K562 (cell line): ENCODE results near the gene TTC13. TPM values are rescaled to one million over a fixed set of nuclear protein-coding genes. Genes with fewer than 3 reads are reported as not detected.

Experiments used
- microRNA counts: library from miRNA; unstranded; fragments of <30 nt; microRNA quantifications from one replicate; lab custom pipeline; 2016
- polyA plus RNA-seq, 8 experiments: library from polyadenylated mRNA; depleted of rRNA in 4 of 8; stranded (reverse) in 5 of 8; unstranded in 3 of 8; fragments of >200 nt; fragmentation: Nextera tagmentation in 2 of 8; fragmentation: Illumina TruSeq in 1 of 8; extraction: Ambion mirVana in 2 of 8; extraction: Trizol in 1 of 8; gene quantifications; 2 replicates each; pipeline versions ENCODE4 v1.2.1 to v1.2.3, GENCODE V29; 2011 to 2014; ENCODE audit warnings: inconsistent platforms in 1 of 8, missing spikeins in 1 of 8
- small RNA-seq: library from RNA; depleted of rRNA; stranded (forward); fragments of <200 nt; gene quantifications from one replicate; pipeline ENCODE3, GENCODE V24; 2014
- total RNA-seq, 7 experiments: library from RNA; depleted of rRNA in 6 of 7; stranded (reverse); fragments of >200 nt in 6 of 7; fragmentation: Illumina TruSeq in 2 of 7; extraction: Trizol in 2 of 7; gene quantifications; 2 replicates each; pipeline versions ENCODE4 v1.2.1 to v1.2.3, GENCODE V29; 2011 to 2021; ENCODE audit warnings: low replicate concordance in 1 of 7

Gene TTC13
- total and polyA plus RNA-seq, 9 of the 15 experiments (the other 6 are each of a cell fraction or from before 2014, with no cell fraction given) = 1.7 to 13.8 (median 9.6) TPM

MicroRNAs within 50 kb of the gene (microRNA counts, 767-probe panel; counts per million panel counts)
- not detected for microRNA hsa-miR-1182 (lab: Ali Mortazavi, UCI)

Small RNAs within 50 kb of the gene (small RNA-seq; reads per million reads assigned to genes)
- gene RN7SL837P = not detected

Other genes starting within 250 kb of the TTC13 start
- gene CAPN9, start 231.5 kb downstream of the TTC13 start, total RNA-seq (2014; rRNA removed) = not detected in 2 replicates
- gene CAPN9, start 231.5 kb downstream of the TTC13 start, total RNA-seq (2014; rRNA removed; fragmentation: Illumina TruSeq; extraction: Trizol) = not detected in 2 replicates
- gene CAPN9, start 231.5 kb downstream of the TTC13 start, total RNA-seq (2015; rRNA removed; fragmentation: Illumina TruSeq; extraction: Trizol) = not detected in 2 replicates
- gene CAPN9, start 231.5 kb downstream of the TTC13 start, total RNA-seq (2021) = not detected in 2 replicates
- not detected in 2 replicates for gene CAPN9, start 231.5 kb downstream of the TTC13 start, polyA plus RNA-seq (2011; rRNA removed)
- gene CAPN9, start 231.5 kb downstream of the TTC13 start, polyA plus RNA-seq (2014; fragmentation: Illumina TruSeq; extraction: Trizol) = not detected in 2 replicates
- not detected for gene CAPN9, start 231.5 kb downstream of the TTC13 start, polyA plus RNA-seq (2014; fragmentation: Nextera tagmentation; extraction: Ambion mirVana)
- gene CAPN9, start 231.5 kb downstream of the TTC13 start, polyA plus RNA-seq (2014; rRNA removed) = not detected in 2 replicates
- gene C1orf198, start 110.3 kb downstream of the TTC13 start, total RNA-seq (2014; rRNA removed) = 10.8 and 11.9 TPM in 2 replicates
- gene C1orf198, start 110.3 kb downstream of the TTC13 start, total RNA-seq (2014; rRNA removed; fragmentation: Illumina TruSeq; extraction: Trizol) = 7.6 and 7.9 TPM in 2 replicates
- gene C1orf198, start 110.3 kb downstream of the TTC13 start, total RNA-seq (2015; rRNA removed; fragmentation: Illumina TruSeq; extraction: Trizol) = 9.5 and 10.2 TPM in 2 replicates
- 13.4 and 15.3 TPM in 2 replicates for gene C1orf198, start 110.3 kb downstream of the TTC13 start, total RNA-seq (2021)
- 8.6 and 15.1 TPM in 2 replicates for gene C1orf198, start 110.3 kb downstream of the TTC13 start, polyA plus RNA-seq (2011; rRNA removed)
- 10.7 and 11.2 TPM in 2 replicates for gene C1orf198, start 110.3 kb downstream of the TTC13 start, polyA plus RNA-seq (2014; fragmentation: Illumina TruSeq; extraction: Trizol)
- gene C1orf198, start 110.3 kb downstream of the TTC13 start, polyA plus RNA-seq (2014; fragmentation: Nextera tagmentation; extraction: Ambion mirVana) = 1 to 10 TPM; 2.0 to 2.2 TPM
- 10.4 and 13.5 TPM in 2 replicates for gene C1orf198, start 110.3 kb downstream of the TTC13 start, polyA plus RNA-seq (2014; rRNA removed)
- gene ARV1, start 233 bp upstream of the TTC13 start, total RNA-seq (2014; rRNA removed) = 54.8 and 66.6 TPM in 2 replicates
- 85.3 and 92.3 TPM in 2 replicates for gene ARV1, start 233 bp upstream of the TTC13 start, total RNA-seq (2014; rRNA removed; fragmentation: Illumina TruSeq; extraction: Trizol)
- 70.0 and 74.0 TPM in 2 replicates for gene ARV1, start 233 bp upstream of the TTC13 start, total RNA-seq (2015; rRNA removed; fragmentation: Illumina TruSeq; extraction: Trizol)
- 63.5 and 65.5 TPM in 2 replicates for gene ARV1, start 233 bp upstream of the TTC13 start, total RNA-seq (2021)
- gene ARV1, start 233 bp upstream of the TTC13 start, polyA plus RNA-seq (2011; rRNA removed) = 101 and 139 TPM in 2 replicates
- gene ARV1, start 233 bp upstream of the TTC13 start, polyA plus RNA-seq (2014; fragmentation: Illumina TruSeq; extraction: Trizol) = 110 and 129 TPM in 2 replicates
- gene ARV1, start 233 bp upstream of the TTC13 start, polyA plus RNA-seq (2014; fragmentation: Nextera tagmentation; extraction: Ambion mirVana) = 10 to 100 TPM; 61.9 to 71.0 TPM
- gene ARV1, start 233 bp upstream of the TTC13 start, polyA plus RNA-seq (2014; rRNA removed) = 117 and 128 TPM in 2 replicates
- 66.2 TPM in 2 replicates for gene FAM89A, start 61.4 kb upstream of the TTC13 start, total RNA-seq (2014; rRNA removed)
- 43.3 and 43.5 TPM in 2 replicates for gene FAM89A, start 61.4 kb upstream of the TTC13 start, total RNA-seq (2014; rRNA removed; fragmentation: Illumina TruSeq; extraction: Trizol)
- 25.1 and 29.3 TPM in 2 replicates for gene FAM89A, start 61.4 kb upstream of the TTC13 start, total RNA-seq (2015; rRNA removed; fragmentation: Illumina TruSeq; extraction: Trizol)
- gene FAM89A, start 61.4 kb upstream of the TTC13 start, total RNA-seq (2021) = 56.5 and 56.9 TPM in 2 replicates
- 25.6 and 45.4 TPM in 2 replicates for gene FAM89A, start 61.4 kb upstream of the TTC13 start, polyA plus RNA-seq (2011; rRNA removed)
- gene FAM89A, start 61.4 kb upstream of the TTC13 start, polyA plus RNA-seq (2014; fragmentation: Illumina TruSeq; extraction: Trizol) = 41.0 and 42.1 TPM in 2 replicates
- 10 to 100 TPM in 1 of 2 experiments, 1 to 10 TPM in 1; 8.7 to 13.3 TPM for gene FAM89A, start 61.4 kb upstream of the TTC13 start, polyA plus RNA-seq (2014; fragmentation: Nextera tagmentation; extraction: Ambion mirVana)
- gene FAM89A, start 61.4 kb upstream of the TTC13 start, polyA plus RNA-seq (2014; rRNA removed) = 54.5 and 56.0 TPM in 2 replicates
- gene TRIM67, start 183.2 kb upstream of the TTC13 start, total RNA-seq (2014; rRNA removed) = 0.24 and 0.59 TPM in 2 replicates
- gene TRIM67, start 183.2 kb upstream of the TTC13 start, total RNA-seq (2014; rRNA removed; fragmentation: Illumina TruSeq; extraction: Trizol) = 0.11 and 0.13 TPM in 2 replicates
- 0.33 and 0.34 TPM in 2 replicates for gene TRIM67, start 183.2 kb upstream of the TTC13 start, total RNA-seq (2015; rRNA removed; fragmentation: Illumina TruSeq; extraction: Trizol)
- 0.36 and 0.60 TPM in 2 replicates for gene TRIM67, start 183.2 kb upstream of the TTC13 start, total RNA-seq (2021)
- 0.01 and 0.06 TPM in 2 replicates for gene TRIM67, start 183.2 kb upstream of the TTC13 start, polyA plus RNA-seq (2011; rRNA removed)
- gene TRIM67, start 183.2 kb upstream of the TTC13 start, polyA plus RNA-seq (2014; fragmentation: Illumina TruSeq; extraction: Trizol) = 0.25 and 0.31 TPM in 2 replicates
- under 1 TPM; 0.04 TPM for gene TRIM67, start 183.2 kb upstream of the TTC13 start, polyA plus RNA-seq (2014; fragmentation: Nextera tagmentation; extraction: Ambion mirVana)
- 0.22 and 0.60 TPM in 2 replicates for gene TRIM67, start 183.2 kb upstream of the TTC13 start, polyA plus RNA-seq (2014; rRNA removed)